ENCODE results near the gene ADAMTS17.
"Not testable (repeated sequence)": the region's sequence is repeated elsewhere in the genome, so short reads cannot be mapped to it uniquely, and the experiment has no call there.

The ADAMTS17 gene

DNA sequence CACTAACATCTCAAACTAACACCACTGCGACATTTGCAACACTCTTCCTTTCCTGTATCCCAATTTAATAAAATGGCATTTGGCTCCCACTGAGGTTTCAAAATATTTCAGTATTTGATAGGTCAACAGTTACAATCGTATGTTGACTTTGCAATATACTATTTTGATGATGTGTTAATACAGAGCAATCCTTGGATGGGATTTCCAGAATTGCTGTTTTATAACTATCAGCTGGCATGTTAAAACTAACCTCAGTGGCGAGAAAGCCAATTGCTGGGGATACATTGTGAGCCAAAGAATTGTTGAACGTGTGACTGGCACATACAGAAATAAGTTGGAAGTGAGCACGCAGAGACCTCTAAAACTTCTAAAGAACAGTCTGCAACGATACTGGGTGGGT, 382.4 kb downstream of the ADAMTS17 start:
- no peak for DNase-seq

DNA sequence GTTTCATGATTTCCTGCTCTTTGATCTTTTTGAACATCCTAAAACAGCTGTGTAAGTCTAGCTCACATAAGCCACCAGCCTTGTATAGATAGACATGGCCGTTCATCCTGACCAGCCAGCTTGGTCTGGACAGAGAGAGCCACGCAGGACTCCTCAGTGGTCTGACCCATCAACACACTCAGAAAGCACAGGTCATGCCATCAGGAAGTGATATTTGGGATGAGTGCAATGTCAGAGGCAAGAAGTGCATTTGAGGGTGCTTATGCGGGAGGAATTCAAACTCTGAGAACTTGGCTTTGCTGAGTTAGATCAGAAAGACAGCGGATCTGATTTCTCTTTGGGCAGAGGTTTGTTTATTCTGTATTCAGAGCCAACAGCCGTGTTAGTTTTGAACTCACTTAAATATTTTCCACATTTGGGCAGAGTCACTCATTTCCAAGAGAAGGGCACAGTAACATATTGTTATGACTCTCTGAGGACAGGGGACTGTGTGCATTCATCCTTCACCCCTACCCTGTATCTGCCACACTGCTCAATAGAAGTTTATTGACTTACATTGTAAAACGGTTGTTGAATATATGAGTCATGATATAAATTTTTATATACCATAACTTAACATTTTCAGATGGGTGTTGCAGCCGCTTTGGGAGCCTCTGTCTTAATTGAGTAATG, 383.2 kb downstream of the ADAMTS17 start:
- peak; percentile 12 for DNase-seq

DNA sequence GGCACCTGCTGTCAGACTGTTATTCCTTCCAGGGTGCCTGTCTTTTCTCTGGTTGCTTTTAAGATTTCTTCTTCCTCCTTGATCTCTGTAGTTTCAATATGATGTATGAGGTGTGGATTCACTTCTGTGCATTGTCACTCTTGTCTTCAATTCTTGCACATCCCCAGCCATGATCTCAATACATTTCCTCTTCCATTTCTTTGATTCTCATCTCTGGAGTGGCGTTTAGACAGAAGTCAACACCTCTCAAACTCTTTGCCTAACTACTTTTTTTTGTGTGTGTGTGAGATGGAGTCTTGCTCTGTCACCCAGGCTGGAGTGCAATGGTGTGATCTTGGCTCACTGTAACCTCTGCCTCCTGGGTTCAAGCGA, 384.1 kb downstream of the ADAMTS17 start:
- DNase-seq, result no peak

DNA sequence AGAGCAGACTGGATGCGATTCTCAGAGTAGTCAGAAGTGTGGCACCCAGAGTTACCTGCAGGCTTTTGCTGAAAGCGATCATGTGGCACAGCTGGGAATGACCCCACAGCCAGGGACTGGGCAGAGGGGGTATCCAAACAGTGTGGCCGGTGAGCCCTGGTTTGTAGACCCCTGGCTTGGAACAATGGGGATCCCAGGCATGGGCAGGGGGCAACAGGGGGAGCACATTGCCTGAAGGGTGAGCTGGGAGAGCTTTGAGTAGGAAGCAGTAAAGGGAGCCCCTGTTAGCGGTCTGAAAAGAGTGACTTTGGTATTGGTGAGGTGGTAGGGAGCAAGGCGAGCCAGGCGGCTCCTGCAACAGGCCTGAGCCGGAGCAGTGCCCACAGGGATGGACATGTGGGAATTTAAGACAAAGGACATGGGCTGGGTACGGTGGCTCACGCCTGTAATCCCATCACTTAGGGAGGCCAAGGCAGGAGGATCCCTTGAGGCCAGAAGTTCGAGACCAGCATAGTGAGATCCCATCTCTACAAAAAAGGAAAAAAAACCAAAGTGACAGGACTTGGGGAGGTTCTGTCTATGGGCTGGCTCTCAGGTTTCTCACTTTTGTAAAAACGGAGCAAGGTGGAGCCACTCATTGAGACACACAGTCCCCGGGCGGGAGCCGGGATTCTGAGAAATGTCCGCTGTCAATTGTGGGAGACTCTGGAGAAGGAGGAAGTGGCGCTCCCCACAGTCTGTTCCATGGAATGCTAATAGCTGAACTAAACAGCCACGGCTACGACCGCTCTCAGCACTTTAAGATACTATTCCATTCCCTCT, 384.7 kb downstream of the ADAMTS17 start:
- peak; percentile 29 for DNase-seq

DNA sequence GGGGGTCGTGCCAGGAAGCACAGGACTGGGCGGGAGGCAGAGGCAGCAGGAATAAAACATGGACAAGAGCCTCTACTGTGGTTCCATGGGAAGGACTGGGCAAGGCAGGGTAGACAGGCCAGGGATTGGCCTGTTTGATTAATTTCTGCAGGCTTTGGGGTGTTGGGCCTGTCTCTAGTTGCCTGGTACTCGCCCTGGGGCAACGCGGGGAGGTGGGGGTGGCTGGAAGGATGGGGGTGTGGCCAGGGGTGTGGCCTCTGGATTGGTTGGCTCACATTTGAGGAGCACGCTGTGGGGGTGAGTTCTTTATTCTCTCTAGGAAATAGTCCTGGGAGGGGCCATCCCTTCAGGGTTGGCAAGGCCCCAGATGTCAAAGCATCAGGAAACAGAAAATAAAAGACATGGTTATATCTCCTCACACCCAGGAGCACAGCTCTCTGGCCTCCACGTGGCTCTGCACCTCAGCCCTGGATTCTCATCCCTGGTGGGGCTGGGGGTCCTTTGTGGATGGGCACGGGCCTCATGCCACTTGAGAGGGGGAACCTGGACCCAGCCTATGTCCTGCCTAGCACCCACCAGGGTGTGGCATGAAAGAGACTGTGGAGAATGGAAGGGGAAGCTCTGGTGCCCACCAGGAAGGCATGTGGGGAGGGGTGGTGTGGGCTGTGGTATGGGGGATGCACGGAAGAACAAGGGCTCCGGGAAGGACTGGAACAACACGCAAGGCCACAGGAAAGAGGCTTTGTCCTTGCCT, 385.6 kb downstream of the ADAMTS17 start:
- DNase-seq, result peak; percentile 22

DNA sequence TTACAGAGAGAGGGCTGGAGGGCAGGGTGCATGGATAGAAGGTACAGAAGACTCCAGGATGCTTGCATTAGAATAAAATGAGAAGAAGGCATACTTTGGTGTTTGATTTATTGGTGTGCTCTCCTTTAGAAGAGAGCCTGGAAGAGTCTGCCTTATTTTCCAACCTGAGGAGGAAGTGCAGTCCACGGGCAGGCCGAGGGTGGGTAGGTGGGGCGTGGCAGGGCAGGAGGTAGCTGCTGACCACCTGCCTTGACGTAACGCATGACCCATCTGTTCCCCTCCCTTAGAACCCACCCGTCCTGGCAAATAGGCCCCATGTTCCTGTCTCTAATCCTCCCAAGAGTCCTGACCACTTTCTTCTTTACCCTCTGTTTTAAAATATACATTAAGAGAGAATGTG, 386.2 kb downstream of the ADAMTS17 start:
- peak; percentile 20 for DNase-seq

DNA sequence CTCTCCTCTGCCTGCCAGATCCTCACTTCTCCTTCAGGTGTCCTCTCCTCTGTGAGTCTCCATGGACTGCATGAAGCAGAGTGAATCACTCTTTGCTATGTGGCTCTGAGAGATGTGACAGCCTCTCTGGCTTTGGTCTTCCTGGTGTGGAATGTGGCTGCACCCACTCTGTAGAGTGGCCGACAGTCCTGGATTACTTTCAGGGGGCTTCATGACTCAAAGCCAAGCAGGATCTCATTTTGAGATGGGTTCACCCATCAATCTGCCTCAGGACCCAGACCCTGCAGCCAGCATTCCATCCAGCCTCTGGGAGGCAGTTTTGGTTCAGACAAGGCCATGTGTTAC, 386.6 kb downstream of the ADAMTS17 start:
- peak; percentile 20 for DNase-seq

DNA sequence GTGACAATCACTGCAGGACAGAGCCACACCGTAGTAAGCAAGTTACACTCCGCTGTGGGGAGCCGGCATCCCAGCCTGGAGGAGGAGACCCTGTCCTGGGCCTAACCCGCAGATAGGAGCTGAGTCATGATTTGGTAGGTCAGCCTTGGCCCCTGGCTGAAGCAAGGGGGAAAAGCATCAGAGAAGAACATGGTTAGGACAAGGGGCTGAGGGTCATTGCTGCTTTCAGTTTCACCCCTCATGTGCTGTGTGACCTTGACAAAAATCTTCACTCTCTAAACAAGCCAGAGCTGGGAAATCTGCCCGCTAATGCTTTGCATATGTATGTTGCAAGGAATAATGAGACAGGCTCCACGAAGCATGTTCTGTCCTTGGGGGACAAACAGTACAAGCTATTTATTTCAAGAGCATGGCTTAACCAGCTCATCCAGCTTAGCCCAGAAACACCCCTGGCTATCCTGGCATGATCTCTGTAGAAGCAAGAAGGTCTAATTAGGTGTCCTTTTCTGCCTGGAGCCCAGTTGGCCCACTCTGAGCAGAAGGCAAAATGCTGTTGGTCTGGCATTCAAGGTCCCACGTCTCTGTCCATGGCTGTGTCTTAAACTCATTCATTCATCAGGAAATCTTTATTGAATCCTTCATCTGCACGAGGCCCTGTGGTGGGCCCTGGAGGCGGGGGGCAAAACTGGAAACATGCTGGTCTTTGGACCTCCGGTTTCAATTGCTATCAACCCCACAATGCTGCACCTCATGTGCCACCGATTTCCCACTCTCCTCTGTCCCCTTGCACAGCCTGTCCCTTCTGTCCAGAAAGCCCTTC, 387.2 kb downstream of the ADAMTS17 start:
- DNase-seq, result peak; percentile 28

DNA sequence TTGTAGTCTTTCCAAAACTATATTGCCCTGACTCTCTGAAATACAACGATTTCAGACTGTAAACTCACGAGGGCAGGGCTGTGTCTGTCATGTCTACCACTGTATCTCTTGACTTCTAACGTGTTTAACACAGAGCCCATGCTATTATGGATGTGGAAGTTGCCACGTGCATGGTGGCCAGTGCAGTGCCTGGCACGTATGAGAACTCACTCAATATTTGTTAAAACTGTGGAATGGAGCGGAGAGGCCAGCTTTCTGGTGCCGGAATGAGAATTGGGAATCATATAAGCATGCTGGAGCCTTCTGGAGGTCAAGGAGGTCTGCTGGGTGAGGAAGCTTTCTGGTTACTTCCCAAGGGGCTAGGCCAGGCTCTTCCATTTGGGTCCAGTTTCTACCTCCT, 387.9 kb downstream of the ADAMTS17 start:
- DNase-seq, result no peak

DNA sequence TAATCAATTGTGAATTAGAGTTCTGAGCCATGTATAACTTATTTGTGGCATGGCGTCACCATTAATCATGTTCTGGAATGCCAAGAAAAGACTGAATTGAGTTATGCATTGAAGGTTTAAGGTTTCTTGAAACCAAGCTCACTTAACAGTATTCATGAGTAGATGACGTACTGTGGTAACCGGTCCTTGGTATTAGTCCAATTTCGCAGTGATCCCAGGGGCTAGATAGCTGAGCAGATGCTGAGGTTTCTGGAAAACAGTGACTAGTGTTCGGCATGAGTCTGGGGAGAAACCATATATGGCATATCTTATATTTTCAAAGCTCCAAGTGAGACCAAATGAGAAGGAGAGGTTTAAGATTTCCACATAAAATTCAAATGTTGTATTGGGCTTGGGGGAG, 390.3 kb downstream of the ADAMTS17 start:
- no peak for DNase-seq

DNA sequence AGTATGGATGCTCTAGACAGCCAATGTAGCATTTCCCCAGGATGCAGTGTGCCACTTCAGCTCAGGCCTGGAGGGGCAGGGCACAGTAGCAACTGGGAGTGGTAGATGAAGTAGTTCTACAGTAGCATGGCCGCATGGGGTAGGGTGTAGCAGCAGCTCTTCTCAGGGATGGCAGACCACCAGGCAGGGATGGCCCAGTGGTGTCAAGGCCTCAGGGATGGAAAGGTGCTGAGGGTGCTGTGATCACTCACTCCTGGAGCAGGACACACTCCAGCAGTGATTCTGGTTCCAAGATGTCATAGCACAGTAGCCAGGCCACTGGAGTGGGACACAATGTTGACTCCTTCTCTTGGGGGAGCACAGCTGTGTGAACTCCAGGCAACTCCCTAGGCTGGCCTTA, 397.6 kb downstream of the ADAMTS17 start:
- DNase-seq, result peak; percentile 13

DNA sequence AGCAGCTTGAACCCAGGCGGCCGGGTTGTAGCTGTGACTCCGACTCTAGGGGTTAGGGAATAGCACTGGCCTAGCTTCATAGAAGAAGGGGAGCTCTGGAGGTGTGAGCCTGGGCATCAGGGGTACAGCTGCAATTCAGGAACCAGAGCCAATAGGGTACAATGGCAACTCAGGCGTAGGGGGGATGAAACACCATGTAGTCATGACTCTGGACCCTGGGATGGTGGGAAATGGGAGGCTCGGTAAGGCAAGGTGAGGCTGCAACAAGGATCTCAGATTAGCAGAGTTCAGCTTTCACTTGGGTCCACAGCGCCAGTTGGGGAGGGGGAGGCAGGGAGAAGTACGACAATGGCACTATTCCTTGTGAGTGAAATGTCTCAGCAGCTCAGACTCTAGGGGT, 398.3 kb downstream of the ADAMTS17 start:
- DNase-seq, result no peak

DNA sequence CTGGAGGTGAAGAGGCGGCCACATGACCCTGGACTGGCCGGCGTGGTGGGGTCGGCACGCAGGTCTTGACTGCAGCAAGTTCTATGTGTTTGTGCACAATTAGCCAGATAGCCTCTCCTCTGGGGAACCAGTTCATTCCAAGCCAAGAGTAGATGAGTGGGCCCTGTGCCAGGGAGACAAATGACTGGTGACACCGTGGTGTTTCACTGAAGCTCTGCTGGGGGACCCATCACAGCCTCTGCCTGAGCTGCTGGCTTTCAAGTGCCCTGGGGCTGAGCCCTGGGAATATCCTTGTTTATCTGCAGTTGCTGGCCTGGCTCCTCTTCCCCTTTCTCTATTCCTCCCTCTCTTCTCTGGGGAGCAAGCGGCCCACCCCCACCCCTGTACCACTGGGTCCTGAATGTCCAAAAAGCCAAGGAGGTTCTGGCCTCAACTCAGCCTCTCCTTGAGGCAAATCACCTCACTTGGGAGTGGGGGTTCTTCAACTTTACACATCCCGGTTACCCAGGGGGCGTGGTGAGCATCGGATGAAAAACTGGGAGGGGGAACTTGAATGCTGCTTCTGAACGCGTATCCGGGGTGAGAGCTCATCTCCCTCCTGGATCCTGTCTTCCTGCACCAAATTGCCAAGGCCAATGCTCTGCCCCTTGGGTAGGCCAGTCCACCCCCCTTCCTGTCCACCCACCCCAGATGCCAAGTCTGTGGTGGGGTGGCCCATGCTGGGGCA, 408.9 kb downstream of the ADAMTS17 start:
- no peak for DNase-seq

DNA sequence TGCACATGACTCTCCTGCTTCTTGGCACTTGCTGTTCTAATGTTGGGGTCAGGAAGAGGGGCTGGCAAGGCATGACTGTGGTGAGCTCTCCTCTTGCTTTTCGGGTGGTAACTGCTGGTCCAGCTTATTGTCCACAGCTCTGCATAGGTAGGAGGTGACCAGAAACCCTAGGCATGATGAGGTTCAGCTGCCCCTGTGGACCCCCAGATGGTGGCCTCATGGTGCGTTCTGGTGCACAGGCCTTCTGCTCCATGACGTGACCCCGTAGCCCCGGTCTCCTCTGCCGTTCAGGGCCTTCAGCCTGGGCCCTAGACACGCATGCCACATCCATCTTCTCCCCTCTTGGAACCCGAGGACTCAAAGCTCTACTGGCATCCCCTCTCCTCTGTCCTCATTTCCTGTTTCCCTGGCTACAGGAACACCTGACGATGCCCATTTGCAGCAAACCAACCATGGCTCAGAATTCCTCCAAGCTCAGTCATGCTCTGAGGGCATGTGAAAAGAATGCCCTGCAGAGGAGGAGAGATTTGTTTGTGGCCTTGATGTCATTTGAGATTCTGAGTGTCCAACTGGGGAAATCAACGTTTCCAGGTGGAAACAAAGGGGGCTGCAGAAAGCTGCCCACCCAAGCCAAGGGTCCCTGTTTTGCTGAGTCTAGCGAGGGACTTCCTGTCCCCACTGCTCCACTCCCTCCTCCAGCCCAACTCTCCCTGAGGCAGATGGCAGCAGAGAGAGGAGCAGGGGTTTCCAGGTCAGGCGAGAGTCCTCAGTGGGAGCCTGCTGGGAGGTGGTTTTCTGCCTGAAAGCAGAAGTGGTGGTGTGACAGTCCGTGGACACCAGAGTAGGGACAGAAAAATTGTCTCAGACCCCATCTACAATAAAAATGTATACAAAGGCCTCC, 409.8 kb downstream of the ADAMTS17 start:
- DNase-seq, result no peak

DNA sequence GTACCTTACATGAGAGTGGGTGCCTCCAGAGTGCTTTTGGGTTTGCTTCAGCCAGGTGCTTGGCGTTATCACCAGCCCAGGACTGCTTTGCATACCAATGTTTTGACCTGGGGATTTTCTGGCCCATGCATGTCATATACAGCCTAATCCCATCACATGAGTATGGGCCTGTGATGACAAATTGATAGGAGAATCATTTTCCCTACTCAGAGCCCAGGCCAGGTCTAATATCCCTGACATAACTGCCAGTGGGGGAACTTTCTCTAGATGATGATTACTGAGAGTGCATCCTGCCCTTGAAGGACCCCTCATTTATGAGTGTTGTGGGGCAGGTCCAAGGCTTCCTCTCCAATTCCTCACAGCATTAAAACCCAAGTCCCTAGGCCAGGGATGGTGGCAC, 411.1 kb downstream of the ADAMTS17 start:
- no peak for DNase-seq

DNA sequence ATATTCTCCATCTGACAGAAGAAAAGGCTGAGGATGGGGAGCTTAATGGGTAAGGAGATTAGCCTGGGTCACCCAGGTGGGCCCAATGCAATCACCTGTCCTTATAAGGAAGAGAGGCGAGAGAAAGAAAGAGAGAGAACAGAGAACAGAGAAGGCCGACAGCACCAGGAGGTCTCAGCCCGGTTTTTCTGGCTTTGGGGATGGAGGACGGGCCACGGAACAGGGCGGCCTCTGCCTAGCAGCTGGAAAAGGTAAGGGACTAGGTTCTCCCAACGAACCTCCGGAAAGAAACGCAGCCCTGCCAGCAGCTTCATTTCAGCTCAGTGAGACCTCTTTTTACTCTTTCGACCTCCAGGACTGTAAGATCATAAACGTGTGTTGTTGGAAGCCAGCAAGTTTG, 412.5 kb downstream of the ADAMTS17 start:
- DNase-seq, result no peak

DNA sequence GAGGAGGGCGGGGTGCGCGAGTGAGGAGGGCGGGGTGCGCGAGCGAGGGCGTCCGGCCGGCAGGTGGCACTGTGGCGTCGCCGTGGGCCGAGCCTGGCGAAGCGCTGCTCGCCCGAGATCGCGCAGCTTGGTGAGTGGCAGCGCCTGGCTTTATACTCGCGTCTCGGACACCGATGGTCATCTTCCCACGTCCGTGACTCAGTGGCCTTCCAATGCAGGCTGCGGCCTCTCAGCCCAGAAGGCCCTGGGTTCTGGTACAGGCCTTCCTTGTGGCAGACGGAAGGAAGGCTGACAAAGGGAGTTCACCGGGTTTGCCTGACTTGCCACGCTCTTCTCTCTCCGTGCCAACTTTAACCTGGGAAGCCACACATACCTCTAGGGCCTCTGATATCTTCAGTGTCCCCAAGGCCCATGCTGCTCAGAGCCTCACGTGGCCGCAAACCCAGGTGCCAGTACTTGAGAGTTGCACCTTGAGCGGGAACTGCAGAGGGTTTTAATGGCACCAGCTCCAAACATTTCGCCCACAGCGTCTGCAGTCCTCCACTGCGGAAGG, 413.3 kb downstream of the ADAMTS17 start:
- peak; percentile 93 for DNase-seq

DNA sequence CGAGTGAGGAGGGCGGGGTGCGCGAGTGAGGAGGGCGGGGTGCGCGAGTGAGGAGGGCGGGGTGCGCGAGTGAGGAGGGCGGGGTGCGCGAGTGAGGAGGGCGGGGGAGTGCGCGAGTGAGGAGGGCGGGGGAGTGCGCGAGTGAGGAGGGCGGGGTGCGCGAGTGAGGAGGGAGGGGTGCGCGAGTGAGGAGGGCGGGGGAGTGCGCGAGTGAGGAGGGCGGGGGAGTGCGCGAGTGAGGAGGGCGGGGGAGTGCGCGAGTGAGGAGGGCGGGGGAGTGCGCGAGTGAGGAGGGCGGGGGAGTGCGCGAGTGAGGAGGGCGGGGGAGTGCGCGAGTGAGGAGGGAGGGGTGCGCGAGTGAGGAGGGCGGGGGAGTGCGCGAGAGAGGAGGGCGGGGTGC, 415.2 kb downstream of the ADAMTS17 start:
- DNase-seq, result not testable (repeated sequence)

DNA sequence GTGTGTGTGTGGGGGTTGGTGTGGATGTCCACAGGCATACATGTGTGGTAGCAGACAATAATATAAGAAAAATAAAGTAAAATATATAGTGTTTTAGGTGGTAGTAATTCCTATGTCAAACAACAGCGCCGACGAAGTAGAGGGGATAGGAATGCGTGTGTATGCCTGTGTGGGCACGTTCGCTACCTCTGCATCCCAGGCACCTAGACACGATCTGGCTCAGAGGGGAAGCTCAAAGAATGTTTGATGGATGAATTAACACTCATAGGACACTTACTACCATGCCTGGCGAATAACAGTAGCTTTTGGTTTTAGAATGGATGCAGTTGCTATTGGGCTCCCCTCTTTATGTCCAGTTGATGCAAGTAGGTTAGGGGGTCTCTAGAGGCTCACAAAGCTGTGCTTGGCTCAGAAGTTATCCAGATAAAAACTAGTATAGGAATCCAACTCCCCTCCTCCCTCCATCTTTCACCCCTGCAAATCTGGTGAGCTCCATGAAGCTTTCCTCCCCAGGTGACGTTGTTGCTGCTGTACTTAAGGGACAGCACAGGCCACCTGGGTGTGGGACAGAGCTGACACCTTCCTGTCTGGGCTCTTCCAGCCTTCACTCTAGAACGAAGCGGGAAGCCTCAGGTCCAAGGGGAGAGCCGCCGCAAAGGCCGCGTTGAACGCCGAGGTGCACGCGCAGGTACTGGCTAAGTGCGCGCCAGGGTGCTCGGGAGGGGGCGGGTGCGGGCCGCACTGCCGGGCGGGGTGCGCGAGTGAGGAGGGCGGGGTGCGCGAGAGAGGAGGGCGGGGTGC, 415.9 kb downstream of the ADAMTS17 start:
- peak; percentile 80 for DNase-seq

DNA sequence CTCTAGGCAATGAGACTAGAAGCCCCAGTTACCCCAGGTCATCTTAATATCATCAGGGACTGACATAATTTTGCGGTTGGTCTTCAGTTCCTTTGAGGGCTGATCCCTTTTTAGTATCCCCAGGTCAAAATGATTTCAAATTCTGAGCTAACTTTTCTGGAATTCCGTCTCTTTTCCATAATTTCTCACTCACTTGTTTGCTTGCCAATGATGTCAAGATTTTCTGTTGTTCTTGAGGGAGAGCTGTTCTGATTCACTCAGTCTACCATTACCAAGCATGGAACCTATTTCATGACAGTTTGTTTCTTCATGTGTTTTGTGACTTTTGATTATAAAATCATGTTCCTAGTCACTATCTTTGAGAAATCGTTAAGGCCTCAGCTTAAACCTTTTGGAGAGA, 418.1 kb downstream of the ADAMTS17 start:
- no peak for DNase-seq
